Spleen (tissue), 11 donors: ENCODE data around the gene MTMR3. TPM values are rescaled to one million over a fixed set of nuclear protein-coding genes. Genes with fewer than 3 reads are reported as not detected.

Experiments used
- DNase-seq: peaks from one replicate; pipeline ENCODE4 v3.0.0-alpha.2; 2020
- H3K27ac ChIP-seq, 8 donors: fragments of 200-600 bp; sonication (generic) in 7 of 8; 1 replicate in 4 of 8; 2 replicates in 4 of 8; pipeline versions ENCODE4 v1.5.0 to v1.8.0; 2016 to 2021; ENCODE audit warnings: inconsistent platforms in 4 of 8, mild to moderate bottlenecking in 4 of 8, moderate library complexity in 1 of 8
- H3K27me3 ChIP-seq, 7 donors: fragments of 200-600 bp; sonication (generic) in 6 of 7; replicated peaks in 1 of 7; 1 replicate in 4 of 7; 2 replicates in 3 of 7; pipeline versions ENCODE4 v1.5.0 to v1.8.0; 2016 to 2021; ENCODE audit warnings: inconsistent platforms in 3 of 7, mild to moderate bottlenecking in 1 of 7
- H3K36me3 ChIP-seq, 6 donors: fragments of 200-600 bp; sonication (generic) in 5 of 6; 1 replicate in 4 of 6; 2 replicates in 2 of 6; pipeline versions ENCODE4 v1.5.0 to v1.8.0; 2016 to 2021; ENCODE audit warnings: inconsistent platforms in 2 of 6
- H3K4me1 ChIP-seq, 6 donors: fragments of 200-600 bp; sonication (generic) in 5 of 6; 1 replicate in 3 of 6; 2 replicates in 3 of 6; pipeline versions ENCODE4 v1.5.0 to v1.8.0; 2016 to 2021; ENCODE audit warnings: inconsistent platforms in 3 of 6
- H3K4me3 ChIP-seq, 8 donors: fragments of 200-600 bp; sonication (generic) in 7 of 8; 1 replicate in 4 of 8; 2 replicates in 4 of 8; pipeline versions ENCODE4 v1.5.0 to v1.8.0; 2016 to 2021; ENCODE audit warnings: inconsistent platforms in 4 of 8, mild to moderate bottlenecking in 4 of 8, moderate library complexity in 2 of 8
- H3K9me3 ChIP-seq, 8 donors: fragments of 200-600 bp; sonication (generic) in 7 of 8; 1 replicate in 4 of 8; 2 replicates in 4 of 8; pipeline versions ENCODE4 v1.5.0 to v1.8.0; 2016 to 2021; ENCODE audit warnings: inconsistent platforms in 4 of 8
- CTCF ChIP-seq, 11 experiments: fragments of 200-600 bp in 7 of 11; fragments of 450-650 bp in 4 of 11; sonication (generic) in 4 of 11; IDR thresholded peaks in 8 of 11; conservative IDR thresholded peaks in 3 of 11; 1 replicate in 7 of 11; 2 replicates in 4 of 11; pipeline versions ENCODE4 v1.4.0 to v1.8.0; 2016 to 2021; ENCODE audit warnings: antibody characterized with exemption in 11 of 11, inconsistent platforms in 4 of 11, mild to moderate bottlenecking in 1 of 11
- POLR2A ChIP-seq, 3 donors: fragments of 450-650 bp; IDR thresholded peaks; one replicate each; pipeline ENCODE4 v1.5.1; 2017; ENCODE audit warnings: antibody characterized with exemption in 3 of 3, mild to moderate bottlenecking in 1 of 3
- POLR2AphosphoS5 ChIP-seq, 3 donors: sonication (generic); formaldehyde crosslinking; IDR thresholded peaks; one replicate each; pipeline ENCODE4 v1.5.1; 2017; ENCODE audit warnings: antibody characterized with exemption in 3 of 3
- WGBS, 5 donors: extraction: QIAGEN DNeasy Blood & Tissue Kit in 3 of 5; methylation state at CpG; one replicate each; pipeline versions ENCODE4 v1.1.5 to v1.1.7; 2013 to 2018; 5-methylcytosine and 5-hydroxymethylcytosine counted together
- intact Hi-C: fragments of 100-400 bp; cut with DNase I; formaldehyde crosslinking; loops from one replicate; pipeline ENCODE4 v1.15.0; 2023; ENCODE audit warnings: low total_unique reads
- polyA plus RNA-seq, 3 donors: library from polyadenylated mRNA; stranded (reverse); fragments of 200-250 nt; gene quantifications; one replicate each; pipeline ENCODE4 v1.2.1, GENCODE V29; 2013
- total RNA-seq, 7 donors: library from RNA; depleted of rRNA in 3 of 7; stranded (reverse); fragments of >200 nt in 3 of 7; fragmentation: NEBNext Ultra II Directional in 4 of 7; extraction: Animal tissue kit (Norgen Biotek cat#: 25700) in 4 of 7; gene quantifications; one replicate each; pipeline versions ENCODE4 v1.1.0 to v1.2.1, GENCODE V29; 2016 to 2021
- donor health status: healthy with polysubstance abuse.
- donor health status: DM: no; HTN: no; CAD: no; lungs with moderate emphysema.
- donor health status: DM: no; HTN: no; CAD: no.
- donor health status: Bipolar disorder and iron deficiency.
- donor health status: healthy.
- donor health status: DM: no; HTN: no; CAD: no.
- donor health status: DM: yes; HTN: yes; CAD: no.

MTMR3 gene
- total and polyA plus RNA-seq, 10 donors: 5.3 to 137 (median 76.2) TPM

GRCh38 chr22:30025221-30025620 lies 142.2 kb downstream of the MTMR3 start:
- TF ChIP-seq POLR2A (IDR thresholded peaks at IDR 0.05) (no peak), POLR2AphosphoS5 (IDR thresholded peaks at IDR 0.05) (no peak), CTCF (IDR thresholded peaks at IDR 0.05 in 8 of 11, conservative IDR thresholded peaks at IDR 0.05 in 3 of 11) (no peak)
- H3K27ac ChIP-seq: no peak overlapping the region
- peaks cover 0 to 100% (median 85%) of the 10 kb centered on the region in 6 donors for H3K36me3 ChIP-seq
- H3K9me3 ChIP-seq: no peaks in the 10 kb centered on the region
- peaks cover 0 to 17% (median 9%) of the 10 kb centered on the region in 6 donors for H3K4me1 ChIP-seq
- WGBS, 5 donors: 72 to 88% (median 82%) methylated on average over 3 of the region's 3 CpGs
- DNase-seq: no peak
- intact Hi-C loops: no loop called here
- no peak overlapping the region for H3K4me3 ChIP-seq
- no peaks in the 10 kb centered on the region for H3K27me3 ChIP-seq

GRCh38 chr22:30026756-30027155 lies 143.8 kb downstream of the MTMR3 start:
- Histone ChIP-seq H3K27me3 (no peaks in the 10 kb centered on the region), H3K27ac (no peak overlapping the region), H3K4me1 (peaks cover 0 to 17% (median 9%) of the 10 kb centered on the region in 6 donors), H3K4me3 (no peak overlapping the region), H3K36me3 (peaks cover 0 to 100% (median 70%) of the 10 kb centered on the region in 6 donors), H3K9me3 (no peaks in the 10 kb centered on the region)
- intact Hi-C loops: no loop called here
- WGBS, 5 donors: 89 to 100% (median 97%) methylated on average over 2 of the region's 2 CpGs
- DNase-seq: no peak
- TF ChIP-seq POLR2AphosphoS5 (IDR thresholded peaks at IDR 0.05): no peak
- no peak for TF ChIP-seq CTCF (IDR thresholded peaks at IDR 0.05 in 8 of 11, conservative IDR thresholded peaks at IDR 0.05 in 3 of 11)
- TF ChIP-seq POLR2A (IDR thresholded peaks at IDR 0.05): no peak

- Histone ChIP-seq H3K9me3 (no peaks in the 10 kb centered on the region), H3K4me1 (peaks cover 0 to 17% (median 9%) of the 10 kb centered on the region in 6 donors), H3K27ac (no peak overlapping the region), H3K4me3 (no peak overlapping the region), H3K27me3 (no peaks in the 10 kb centered on the region), H3K36me3 (peaks cover 0 to 100% (median 66%) of the 10 kb centered on the region in 6 donors)
- WGBS, 5 donors: 62 to 79% (median 71%) methylated on average over 4 of the region's 4 CpGs
- TF ChIP-seq POLR2A (IDR thresholded peaks at IDR 0.05) (no peak), POLR2AphosphoS5 (IDR thresholded peaks at IDR 0.05) (peak in 1 of 3 donors; percentile 7)
- no peak for DNase-seq
- intact Hi-C loops: no loop called here
Measured at GRCh38 chr22:30027169-30027568, 144.2 kb downstream of the MTMR3 start.

- intact Hi-C loops: no loop called here
- Histone ChIP-seq H3K36me3 (peaks cover 0 to 100% (median 61%) of the 10 kb centered on the region in 6 donors), H3K9me3 (no peaks in the 10 kb centered on the region), H3K4me3 (no peak overlapping the region), H3K27me3 (no peaks in the 10 kb centered on the region), H3K27ac (peak overlapping the region in 4 of 8 donors; percentile 13 to 62 (median 29)), H3K4me1 (peaks cover 0 to 20% (median 9%) of the 10 kb centered on the region in 6 donors)
- 56 to 73% (median 62%) methylated on average over 4 of the region's 4 CpGs for WGBS, 5 donors
- TF ChIP-seq POLR2A (IDR thresholded peaks at IDR 0.05) (no peak), CTCF (IDR thresholded peaks at IDR 0.05 in 8 of 11, conservative IDR thresholded peaks at IDR 0.05 in 3 of 11) (no peak), POLR2AphosphoS5 (IDR thresholded peaks at IDR 0.05) (no peak)
- DNase-seq: no peak
Measured at GRCh38 chr22:30027791-30028190, 144.8 kb downstream of the MTMR3 start.
